Spleen (tissue), 7 donors: Measurements from ENCODE around the gene ZSCAN18.

Experiments used
- CTCF ChIP-seq, 11 experiments: fragments of 200-600 bp in 7 of 11; fragments of 450-650 bp in 4 of 11; sonication (generic) in 4 of 11; IDR thresholded peaks in 8 of 11; conservative IDR thresholded peaks in 3 of 11; 1 replicate in 7 of 11; 2 replicates in 4 of 11; pipeline versions ENCODE4 v1.4.0 to v1.8.0; 2016 to 2021; ENCODE audit warnings: antibody characterized with exemption in 11 of 11, inconsistent platforms in 4 of 11, mild to moderate bottlenecking in 1 of 11
- POLR2AphosphoS5 ChIP-seq, 3 donors: sonication (generic); formaldehyde crosslinking; IDR thresholded peaks; one replicate each; pipeline ENCODE4 v1.5.1; 2017; ENCODE audit warnings: antibody characterized with exemption in 3 of 3
- donor health status: DM: no; HTN: no; CAD: no; lungs with moderate emphysema.
- donor health status: DM: no; HTN: no; CAD: no.
- donor health status: DM: no; HTN: no; CAD: no.

- TF ChIP-seq CTCF (IDR thresholded peaks at IDR 0.05 in 8 of 11, conservative IDR thresholded peaks at IDR 0.05 in 3 of 11) (no peak), POLR2AphosphoS5 (IDR thresholded peaks at IDR 0.05) (no peak)
These were observed 47.8 kb upstream of the ZSCAN18 start for GRCh38 chr19:58145849-58146248.
